A549 (cell line): ENCODE data around the gene VENTX. TPM values are rescaled to one million over a fixed set of nuclear protein-coding genes. Genes with fewer than 3 reads are reported as not detected.

Source experiments
- ATAC-seq, 2 experiments: fragments of 200-7000 bp in 1 of 2; fragments of >200 bp in 1 of 2; cut with Nextera tagmentation in 1 of 2; cut with Tn5 transposase in 1 of 2; 3 replicates each; pipeline versions ENCODE4 v1.8.0 to v1.9.1; 2018 to 2020; ENCODE audit warnings: mild to moderate bottlenecking in 1 of 2, moderate library complexity in 1 of 2
- CTCF ChIA-PET: fragments of 300-600 bp; sonication (Branson Sonifier 250); formaldehyde crosslinking; extraction: SDS; loops from one replicate; lab custom pipeline; 2021; ENCODE audit warnings: antibody characterized with exemption, inconsistent platforms; lab: Yijun Ruan, JAX
- POLR2A ChIA-PET: fragments of 350-600 bp; formaldehyde crosslinking; extraction: SDS; loops from one replicate; lab custom pipeline; 2021; ENCODE audit warnings: antibody characterized with exemption, inconsistent platforms; lab: Yijun Ruan, JAX
- DNase-seq, 2 experiments: peaks; one replicate each; pipeline versions ENCODE4 v3.0.0 to v3.0.0-alpha.2; 2011 to 2016; ENCODE audit warnings: low read depth in 1 of 2, low spot score in 1 of 2
- FAIRE-seq: peaks from 2 replicates; lab custom pipeline; 2011; peaks lifted over from hg19 to GRCh38; lab: Jason Lieb, UNC
- H3K27ac ChIP-seq, 2 experiments: fragments of >200 bp; sonication (Bioruptor Twin); formaldehyde crosslinking; 3 replicates each; pipeline ENCODE4 v1.5.1; 2016 to 2017
- H3K4me1 ChIP-seq: fragments of >200 bp; sonication (Bioruptor Twin); formaldehyde crosslinking; 3 replicates; pipeline ENCODE4 v1.6.1; 2016
- H3K4me2 ChIP-seq: fragments of >200 bp; sonication (Bioruptor Twin); formaldehyde crosslinking; 3 replicates; pipeline ENCODE4 v1.6.1; 2016
- H3K4me3 ChIP-seq: fragments of >200 bp; sonication (Bioruptor Twin); formaldehyde crosslinking; 3 replicates; pipeline ENCODE4 v1.5.1; 2016
- H3K9me3 ChIP-seq: fragments of >200 bp; sonication (Bioruptor Twin); formaldehyde crosslinking; 3 replicates; pipeline ENCODE4 v1.6.1; 2016
- CBX2 ChIP-seq: fragments of 200-600 bp; sonication (generic); IDR thresholded peaks from 2 replicates; pipeline ENCODE4 v1.6.1; 2016; ENCODE audit warnings: low read depth, mild to moderate bottlenecking, borderline replicate concordance
- ESRRA ChIP-seq: fragments of 150-350 bp; IDR thresholded peaks from 2 replicates; pipeline ENCODE4 v1.6.1; 2014; ENCODE audit warnings: mild to moderate bottlenecking, low read length, borderline replicate concordance
- FOSB ChIP-seq: fragments of 250-450 bp; sonication (Bioruptor Pico); IDR thresholded peaks from 2 replicates; pipeline ENCODE4 v1.5.0; 2020; ENCODE audit warnings: mild to moderate bottlenecking, moderate library complexity
- GATA3 ChIP-seq: IDR thresholded peaks from 2 replicates; pipeline ENCODE4 v1.6.1; 2012; ENCODE audit warnings: borderline replicate concordance
- JUN ChIP-seq, 2 experiments: fragments of >200 bp; sonication (Bioruptor Twin); formaldehyde crosslinking; IDR thresholded peaks; 2 replicates in 1 of 2; 3 replicates in 1 of 2; pipeline ENCODE4 v1.6.1; 2016 to 2017
- JUNB ChIP-seq: fragments of >200 bp; sonication (Bioruptor Twin); formaldehyde crosslinking; IDR thresholded peaks from 2 replicates; pipeline ENCODE4 v1.6.1; 2016
- MAFK ChIP-seq: fragments of 450-650 bp; IDR thresholded peaks from 2 replicates; pipeline ENCODE4 v1.6.1; 2014; ENCODE audit not compliant: partially characterized antibody
- MYC ChIP-seq: IDR thresholded peaks from 2 replicates; pipeline ENCODE4 v1.6.1; 2012; ENCODE audit warnings: mild to moderate bottlenecking, inconsistent platforms, low read length, improper control_type of control experiment, borderline replicate concordance
- RCOR1 ChIP-seq: fragments of 150-350 bp; IDR thresholded peaks from 2 replicates; pipeline ENCODE4 v1.6.1; 2014; ENCODE audit warnings: antibody characterized with exemption, low read length, low read depth
- TFCP2L1 ChIP-seq: fragments of 250-450 bp; sonication (Bioruptor Pico); IDR thresholded peaks from 2 replicates; pipeline ENCODE4 v1.5.0; 2021; ENCODE audit warnings: mild to moderate bottlenecking
- ZSCAN20 ChIP-seq: fragments of 250-450 bp; sonication (Bioruptor Pico); IDR thresholded peaks from 2 replicates; pipeline ENCODE4 v1.8.0; 2022; ENCODE audit warnings: mild to moderate bottlenecking, moderate library complexity
- WGBS: methylation state at CpG from one replicate; pipeline ENCODE4 v1.1.6; 2017; ENCODE audit errors: missing lambda C conversion rate; 5-methylcytosine and 5-hydroxymethylcytosine counted together
- polyA plus RNA-seq, 4 experiments: library from polyadenylated mRNA; depleted of rRNA in 3 of 4; stranded (reverse); fragments of >200 nt; fragmentation: RNase III in 1 of 4; extraction: RNeasy Plus Mini Kit Qiagen cat#74134 plus additional on column Dnase treatment in 1 of 4; gene quantifications; 2 replicates in 3 of 4; 3 replicates in 1 of 4; pipeline ENCODE4 v1.2.3, GENCODE V29; 2011 to 2017
- TF ChIP-seq, protein P1 (sequence below): fragments of 200-600 bp; sonication (generic); IDR thresholded peaks from 2 replicates; pipeline ENCODE4 v1.6.1; 2016; ENCODE audit warnings: antibody characterized with exemption, mild to moderate bottlenecking, moderate library complexity
- TF ChIP-seq, protein P2 (sequence below): IDR thresholded peaks from 2 replicates; pipeline ENCODE4 v1.6.1; 2012
- TF ChIP-seq, protein P3 (sequence below): fragments of 250-450 bp; sonication (Bioruptor Pico); IDR thresholded peaks from 2 replicates; pipeline ENCODE4 v1.5.0; 2021; ENCODE audit warnings: mild to moderate bottlenecking, moderate library complexity, borderline replicate concordance
- TF ChIP-seq, protein P4 (sequence below): fragments of >200 bp; sonication (Bioruptor Twin); formaldehyde crosslinking; IDR thresholded peaks from 3 replicates; pipeline ENCODE4 v1.5.1; 2016
- TF ChIP-seq, protein P5 (sequence below): fragments of 250-450 bp; sonication (Bioruptor Pico); IDR thresholded peaks from 2 replicates; pipeline ENCODE4 v1.5.0; 2020; ENCODE audit warnings: low read depth, mild to moderate bottlenecking, moderate library complexity

Gene VENTX
- polyA plus RNA-seq, 2 of the 4 experiments (the other 2 are of a cell fraction): not detected

DNA sequence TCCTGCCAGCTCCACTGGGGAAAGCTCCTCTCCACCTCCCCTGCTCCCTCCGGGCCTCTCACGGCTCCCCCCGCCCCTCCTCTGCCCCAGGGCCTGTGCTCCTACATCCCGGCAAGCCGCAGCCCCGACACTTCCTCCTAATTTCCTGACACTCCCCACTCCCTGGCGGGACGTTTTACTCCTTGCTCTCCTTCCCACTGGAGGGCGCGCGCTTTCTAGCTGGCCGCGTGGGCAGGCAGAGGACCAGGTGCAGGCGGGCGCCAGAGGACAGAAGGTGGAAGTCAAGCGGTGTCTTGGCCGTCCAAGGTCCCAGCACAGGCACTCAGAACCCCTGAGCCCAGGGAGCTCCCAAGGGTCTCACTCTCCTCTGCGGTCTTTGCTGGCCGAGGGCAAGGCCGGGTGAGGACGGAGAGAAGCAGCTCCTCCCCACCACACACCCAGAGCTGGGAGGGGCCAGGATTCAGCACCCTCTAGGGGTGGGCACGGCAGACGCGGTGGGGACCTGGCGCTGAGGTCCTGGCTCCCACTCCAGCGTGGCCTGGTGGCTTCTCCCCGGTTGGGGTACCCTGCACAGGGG lies 19.9 kb downstream of the VENTX start (continued):
- TF ChIP-seq, protein P1, sequence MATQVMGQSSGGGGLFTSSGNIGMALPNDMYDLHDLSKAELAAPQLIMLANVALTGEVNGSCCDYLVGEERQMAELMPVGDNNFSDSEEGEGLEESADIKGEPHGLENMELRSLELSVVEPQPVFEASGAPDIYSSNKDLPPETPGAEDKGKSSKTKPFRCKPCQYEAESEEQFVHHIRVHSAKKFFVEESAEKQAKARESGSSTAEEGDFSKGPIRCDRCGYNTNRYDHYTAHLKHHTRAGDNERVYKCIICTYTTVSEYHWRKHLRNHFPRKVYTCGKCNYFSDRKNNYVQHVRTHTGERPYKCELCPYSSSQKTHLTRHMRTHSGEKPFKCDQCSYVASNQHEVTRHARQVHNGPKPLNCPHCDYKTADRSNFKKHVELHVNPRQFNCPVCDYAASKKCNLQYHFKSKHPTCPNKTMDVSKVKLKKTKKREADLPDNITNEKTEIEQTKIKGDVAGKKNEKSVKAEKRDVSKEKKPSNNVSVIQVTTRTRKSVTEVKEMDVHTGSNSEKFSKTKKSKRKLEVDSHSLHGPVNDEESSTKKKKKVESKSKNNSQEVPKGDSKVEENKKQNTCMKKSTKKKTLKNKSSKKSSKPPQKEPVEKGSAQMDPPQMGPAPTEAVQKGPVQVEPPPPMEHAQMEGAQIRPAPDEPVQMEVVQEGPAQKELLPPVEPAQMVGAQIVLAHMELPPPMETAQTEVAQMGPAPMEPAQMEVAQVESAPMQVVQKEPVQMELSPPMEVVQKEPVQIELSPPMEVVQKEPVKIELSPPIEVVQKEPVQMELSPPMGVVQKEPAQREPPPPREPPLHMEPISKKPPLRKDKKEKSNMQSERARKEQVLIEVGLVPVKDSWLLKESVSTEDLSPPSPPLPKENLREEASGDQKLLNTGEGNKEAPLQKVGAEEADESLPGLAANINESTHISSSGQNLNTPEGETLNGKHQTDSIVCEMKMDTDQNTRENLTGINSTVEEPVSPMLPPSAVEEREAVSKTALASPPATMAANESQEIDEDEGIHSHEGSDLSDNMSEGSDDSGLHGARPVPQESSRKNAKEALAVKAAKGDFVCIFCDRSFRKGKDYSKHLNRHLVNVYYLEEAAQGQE: no peak
- no peak for TF ChIP-seq FOSB (CRISPR knock-in tag)
- TF ChIP-seq ZSCAN20 (CRISPR knock-in tag): no peak

DNA sequence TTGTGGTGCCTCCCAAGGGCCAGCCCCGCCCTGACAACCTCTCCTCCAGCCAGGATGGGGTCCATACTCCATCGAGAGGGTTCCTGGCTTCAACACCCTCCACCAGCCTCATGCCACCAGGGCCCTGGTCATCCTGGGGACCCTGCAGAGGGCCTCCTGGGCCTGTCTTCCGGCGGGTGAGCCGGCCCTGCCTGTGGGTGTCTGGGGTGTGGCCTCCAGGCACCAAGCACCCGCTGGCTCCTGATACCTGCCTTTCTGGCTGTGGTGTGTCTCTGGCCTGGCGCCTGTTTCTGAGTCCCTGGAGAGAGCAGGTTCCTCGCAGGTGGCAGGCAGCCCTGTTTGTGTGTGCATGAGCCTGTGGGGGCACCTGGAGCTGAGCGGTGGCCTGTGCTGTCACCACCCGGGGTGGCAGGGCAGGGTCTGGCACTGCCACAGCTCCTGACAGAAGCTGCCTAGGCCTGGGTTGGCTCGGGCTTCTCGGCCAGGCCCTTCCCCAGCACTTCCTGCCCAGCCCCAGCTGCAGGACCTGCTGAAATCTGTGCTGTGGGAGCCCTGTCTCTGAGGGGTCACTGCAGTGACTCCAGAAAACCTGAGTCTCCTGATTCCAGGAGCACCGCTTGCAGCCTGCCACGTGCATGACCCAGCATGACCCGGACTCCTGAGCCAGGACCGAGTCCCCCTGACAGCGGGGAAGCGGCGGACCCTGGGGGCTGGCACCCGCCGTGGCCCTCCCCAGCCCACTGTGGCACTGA lies 20.6 kb downstream of the VENTX start:
- no peak for FAIRE-seq
- no peaks in the 10 kb centered on the region for H3K9me3 ChIP-seq
- WGBS: 86% methylated on average over 1 of the region's 21 CpGs
- ChIA-PET POLR2A (no interaction called here), CTCF (interaction anchor here (0.7 to 4.6 kb wide), 20 partner anchors 12 to 665 kb away, joined by 3 to 39 read pairs (median 5); partner anchors contain the start of gene ADAM8)
- H3K4me2 ChIP-seq: peak overlapping the region; percentile 78
- peaks cover 41% of the 10 kb centered on the region for H3K4me1 ChIP-seq
- peak overlapping the region; percentile 80 to 91 for H3K27ac ChIP-seq
- no peak for DNase-seq
- ATAC-seq: peak; percentile 2 to 20
- TF ChIP-seq, protein P2, sequence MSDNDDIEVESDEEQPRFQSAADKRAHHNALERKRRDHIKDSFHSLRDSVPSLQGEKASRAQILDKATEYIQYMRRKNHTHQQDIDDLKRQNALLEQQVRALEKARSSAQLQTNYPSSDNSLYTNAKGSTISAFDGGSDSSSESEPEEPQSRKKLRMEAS: no peak
- no peak for TF ChIP-seq ZSCAN20 (CRISPR knock-in tag)
- TF ChIP-seq TFCP2L1: no peak
- TF ChIP-seq, protein P3, sequence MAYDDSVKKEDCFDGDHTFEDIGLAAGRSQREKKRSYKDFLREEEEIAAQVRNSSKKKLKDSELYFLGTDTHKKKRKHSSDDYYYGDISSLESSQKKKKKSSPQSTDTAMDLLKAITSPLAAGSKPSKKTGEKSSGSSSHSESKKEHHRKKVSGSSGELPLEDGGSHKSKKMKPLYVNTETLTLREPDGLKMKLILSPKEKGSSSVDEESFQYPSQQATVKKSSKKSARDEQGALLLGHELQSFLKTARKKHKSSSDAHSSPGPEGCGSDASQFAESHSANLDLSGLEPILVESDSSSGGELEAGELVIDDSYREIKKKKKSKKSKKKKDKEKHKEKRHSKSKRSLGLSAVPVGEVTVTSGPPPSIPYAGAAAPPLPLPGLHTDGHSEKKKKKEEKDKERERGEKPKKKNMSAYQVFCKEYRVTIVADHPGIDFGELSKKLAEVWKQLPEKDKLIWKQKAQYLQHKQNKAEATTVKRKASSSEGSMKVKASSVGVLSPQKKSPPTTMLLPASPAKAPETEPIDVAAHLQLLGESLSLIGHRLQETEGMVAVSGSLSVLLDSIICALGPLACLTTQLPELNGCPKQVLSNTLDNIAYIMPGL: no peak
- no peak for TF ChIP-seq MYC
- no peak for TF ChIP-seq MAFK
- TF ChIP-seq RCOR1: no peak
- no peak for TF ChIP-seq JUN (IDR thresholded peaks at IDR 0.05)
- TF ChIP-seq JUNB: no peak
- TF ChIP-seq ESRRA: no peak
- TF ChIP-seq, protein P4, sequence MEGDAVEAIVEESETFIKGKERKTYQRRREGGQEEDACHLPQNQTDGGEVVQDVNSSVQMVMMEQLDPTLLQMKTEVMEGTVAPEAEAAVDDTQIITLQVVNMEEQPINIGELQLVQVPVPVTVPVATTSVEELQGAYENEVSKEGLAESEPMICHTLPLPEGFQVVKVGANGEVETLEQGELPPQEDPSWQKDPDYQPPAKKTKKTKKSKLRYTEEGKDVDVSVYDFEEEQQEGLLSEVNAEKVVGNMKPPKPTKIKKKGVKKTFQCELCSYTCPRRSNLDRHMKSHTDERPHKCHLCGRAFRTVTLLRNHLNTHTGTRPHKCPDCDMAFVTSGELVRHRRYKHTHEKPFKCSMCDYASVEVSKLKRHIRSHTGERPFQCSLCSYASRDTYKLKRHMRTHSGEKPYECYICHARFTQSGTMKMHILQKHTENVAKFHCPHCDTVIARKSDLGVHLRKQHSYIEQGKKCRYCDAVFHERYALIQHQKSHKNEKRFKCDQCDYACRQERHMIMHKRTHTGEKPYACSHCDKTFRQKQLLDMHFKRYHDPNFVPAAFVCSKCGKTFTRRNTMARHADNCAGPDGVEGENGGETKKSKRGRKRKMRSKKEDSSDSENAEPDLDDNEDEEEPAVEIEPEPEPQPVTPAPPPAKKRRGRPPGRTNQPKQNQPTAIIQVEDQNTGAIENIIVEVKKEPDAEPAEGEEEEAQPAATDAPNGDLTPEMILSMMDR: no peak
- no peak for TF ChIP-seq GATA3
- TF ChIP-seq, protein P5, sequence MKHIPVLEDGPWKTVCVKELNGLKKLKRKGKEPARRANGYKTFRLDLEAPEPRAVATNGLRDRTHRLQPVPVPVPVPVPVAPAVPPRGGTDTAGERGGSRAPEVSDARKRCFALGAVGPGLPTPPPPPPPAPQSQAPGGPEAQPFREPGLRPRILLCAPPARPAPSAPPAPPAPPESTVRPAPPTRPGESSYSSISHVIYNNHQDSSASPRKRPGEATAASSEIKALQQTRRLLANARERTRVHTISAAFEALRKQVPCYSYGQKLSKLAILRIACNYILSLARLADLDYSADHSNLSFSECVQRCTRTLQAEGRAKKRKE (CRISPR knock-in tag): no peak
- no peak for TF ChIP-seq CBX2
- no peak overlapping the region; the same call in 2 of the 3 replicates for H3K4me3 ChIP-seq
